ENCODE measurements around the gene SULT2A1.
"Not testable (repeated sequence)": the region's sequence is repeated elsewhere in the genome, so short reads cannot be mapped to it uniquely, and the experiment has no call there.

- TF ChIP-seq, protein P1, sequence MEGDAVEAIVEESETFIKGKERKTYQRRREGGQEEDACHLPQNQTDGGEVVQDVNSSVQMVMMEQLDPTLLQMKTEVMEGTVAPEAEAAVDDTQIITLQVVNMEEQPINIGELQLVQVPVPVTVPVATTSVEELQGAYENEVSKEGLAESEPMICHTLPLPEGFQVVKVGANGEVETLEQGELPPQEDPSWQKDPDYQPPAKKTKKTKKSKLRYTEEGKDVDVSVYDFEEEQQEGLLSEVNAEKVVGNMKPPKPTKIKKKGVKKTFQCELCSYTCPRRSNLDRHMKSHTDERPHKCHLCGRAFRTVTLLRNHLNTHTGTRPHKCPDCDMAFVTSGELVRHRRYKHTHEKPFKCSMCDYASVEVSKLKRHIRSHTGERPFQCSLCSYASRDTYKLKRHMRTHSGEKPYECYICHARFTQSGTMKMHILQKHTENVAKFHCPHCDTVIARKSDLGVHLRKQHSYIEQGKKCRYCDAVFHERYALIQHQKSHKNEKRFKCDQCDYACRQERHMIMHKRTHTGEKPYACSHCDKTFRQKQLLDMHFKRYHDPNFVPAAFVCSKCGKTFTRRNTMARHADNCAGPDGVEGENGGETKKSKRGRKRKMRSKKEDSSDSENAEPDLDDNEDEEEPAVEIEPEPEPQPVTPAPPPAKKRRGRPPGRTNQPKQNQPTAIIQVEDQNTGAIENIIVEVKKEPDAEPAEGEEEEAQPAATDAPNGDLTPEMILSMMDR (conservative IDR thresholded peaks at IDR 0.05 in 1 of 2, IDR thresholded peaks at IDR 0.05 in 1 of 2; ENCODE audit: low read depth in 1 of 2, low read length in 2 of 2): not testable (repeated sequence)
- not testable (repeated sequence) for TF ChIP-seq EZH2 (IDR thresholded peaks at IDR 0.05; ENCODE audit: low read length, missing control alignments)
Measured at GRCh38 chr19:47928581-47928980, 42.5 kb upstream of the SULT2A1 start.

Measured in fibroblast of lung (primary cell).